ENCODE data around the gene AGAP3. TPM values are rescaled to one million over a fixed set of nuclear protein-coding genes. Genes with fewer than 3 reads are reported as not detected.

Gene AGAP3
- total RNA-seq, 2 donors from 2014 or later, result 53.0 to 61.5 TPM

DNA sequence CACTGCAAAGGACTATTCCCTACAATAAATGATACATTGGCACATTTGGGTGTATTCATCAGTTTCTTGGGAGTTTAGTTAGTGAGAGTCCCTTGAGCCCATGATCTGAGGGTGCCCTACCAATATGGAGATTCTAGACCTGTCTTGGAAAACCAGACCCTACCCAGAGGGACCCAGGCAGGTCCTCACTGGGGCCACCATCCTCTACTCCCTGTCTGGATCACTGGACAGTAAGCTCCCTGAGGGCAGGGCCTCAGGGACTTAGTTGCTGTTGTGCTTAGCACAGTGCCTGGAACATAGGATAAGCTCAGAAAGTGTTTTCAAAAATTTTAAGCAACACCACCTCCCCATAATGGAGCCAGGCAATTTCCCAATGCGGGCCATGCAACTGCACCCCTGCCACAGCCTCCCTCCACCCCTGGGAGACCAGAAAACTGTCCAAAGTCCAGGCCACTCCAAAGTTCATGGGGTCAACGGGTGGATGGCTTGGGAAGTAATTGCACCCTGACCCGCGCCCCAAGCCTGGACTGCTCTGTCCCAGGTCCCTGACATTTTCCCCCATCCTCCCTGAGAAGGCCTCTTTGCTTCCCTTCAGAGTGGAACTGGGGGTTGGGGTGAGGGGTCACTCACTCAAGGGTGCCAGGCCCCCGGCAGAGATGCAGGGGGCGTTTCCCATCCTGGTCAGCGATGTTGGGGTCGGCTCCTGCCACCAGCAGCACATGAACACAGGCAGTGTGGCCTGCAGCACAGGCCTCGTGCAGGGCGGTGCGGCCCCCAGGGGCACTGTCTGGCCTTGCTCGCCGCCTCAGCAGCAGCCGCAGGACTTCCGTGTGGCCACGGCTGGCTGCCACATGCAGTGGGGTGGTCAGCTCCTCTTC is 99.7 kb downstream of the AGAP3 start:
- intact Hi-C loops (cut with DNase I), result no loop called here
- ATAC-seq (peak; percentile 12 to 31), DNase-seq (no peak)

DNA sequence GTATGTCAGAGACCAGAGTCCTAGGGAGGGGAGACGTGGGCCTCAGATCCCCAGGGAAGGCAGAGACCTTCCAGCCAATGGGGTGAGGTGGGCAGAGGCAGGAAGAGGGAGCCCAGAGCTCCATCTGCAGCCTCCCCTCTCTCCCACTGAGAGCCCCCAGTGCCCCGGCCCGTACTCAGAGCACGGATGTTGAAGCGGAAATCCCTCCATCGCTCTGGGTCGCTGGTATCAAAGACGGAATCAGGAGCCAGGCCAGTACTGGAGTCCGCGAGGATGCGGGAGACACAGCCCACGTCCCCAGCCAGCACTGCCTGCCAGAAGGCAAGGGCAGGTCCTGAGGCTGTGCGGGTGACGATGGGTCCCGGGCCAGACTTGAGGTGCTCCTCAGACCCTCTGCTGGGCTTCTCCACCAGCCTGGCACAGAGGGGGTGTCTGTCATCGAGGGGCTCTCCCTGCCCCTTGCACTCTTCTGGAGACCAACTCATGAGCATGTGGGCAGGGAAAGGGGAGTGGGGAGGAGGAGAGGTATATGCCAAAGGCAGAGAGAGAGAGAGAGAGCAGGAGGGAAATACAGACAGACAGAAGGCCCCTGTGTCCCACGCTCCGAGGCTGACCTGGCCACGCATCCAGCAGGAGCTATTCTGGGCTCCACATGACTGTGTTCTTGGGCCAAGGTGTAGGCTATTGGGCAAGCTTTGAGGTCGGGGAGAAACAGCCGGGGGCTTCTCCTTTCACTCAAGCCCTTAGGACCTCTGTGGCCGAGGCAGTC is 100.5 kb downstream of the AGAP3 start, which contains the start of gene ASB10:
TSS of gene ASB10 (minus strand) at position 611 of the 769 bp plus-strand sequence. CDS start at position 491, 120 bp downstream.
- intact Hi-C loops (cut with DNase I), result no loop called here
- ATAC-seq (peak; percentile 66 to 74), DNase-seq (no peak)

- peak; percentile 79 to 81 for ATAC-seq
- DNase-seq, result no peak
- intact Hi-C loops (cut with DNase I), result no loop called here
Observed at GRCh38 chr7:151187409-151188251, 101.4 kb downstream of the AGAP3 start.

DNA sequence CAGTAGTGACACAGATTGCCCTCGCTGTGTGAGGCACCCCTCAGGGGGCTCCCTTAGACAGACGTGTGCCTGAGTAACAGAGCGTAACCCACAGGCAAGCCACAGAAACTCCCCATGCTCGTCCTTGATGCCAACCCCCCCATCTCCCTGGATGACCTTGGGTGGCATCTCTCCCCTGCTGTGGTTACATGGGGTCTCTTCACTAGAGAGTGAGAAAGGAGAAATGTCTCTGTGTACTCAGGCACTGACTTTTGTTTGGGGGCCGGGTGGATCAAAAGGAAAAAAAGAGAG is 101.9 kb downstream of the AGAP3 start:
- no peak for DNase-seq
- intact Hi-C loops (cut with DNase I), result no loop called here
- ATAC-seq, result peak in 1 of 2 donors; percentile 2

- DNase-seq, result no peak
- intact Hi-C loops (cut with DNase I), result no loop called here
- no peak for ATAC-seq
Observed at GRCh38 chr7:151189038-151189437, 102.8 kb downstream of the AGAP3 start.

DNA sequence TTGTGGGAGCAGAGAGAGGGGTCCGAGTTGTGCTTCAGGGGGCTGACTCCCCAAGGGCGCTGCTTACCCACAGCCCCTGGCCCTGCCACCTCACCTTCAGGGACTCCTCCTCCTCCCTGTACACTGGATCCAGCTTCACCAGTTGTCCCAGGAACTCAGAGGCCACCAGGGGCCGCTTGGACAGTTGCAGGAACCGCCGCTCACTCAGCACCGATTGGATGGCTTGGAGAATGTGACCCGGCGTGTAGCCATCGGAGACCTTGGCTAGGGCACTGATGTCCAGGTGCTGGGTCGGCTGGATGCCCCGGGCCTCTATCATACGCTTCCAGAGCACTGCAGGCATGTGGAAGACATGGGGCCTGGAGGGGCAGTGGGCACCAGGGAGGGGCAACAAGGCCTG is 105.3 kb downstream of the AGAP3 start:
- intact Hi-C loops (cut with DNase I), result no loop called here
- ATAC-seq (no peak), DNase-seq (no peak)

GRCh38 chr7:151192002-151192539 is 105.8 kb downstream of the AGAP3 start:
- intact Hi-C loops (cut with DNase I), result no loop called here
- DNase-seq (no peak), ATAC-seq (no peak)

GRCh38 chr7:151193203-151193978 is 107.1 kb downstream of the AGAP3 start:
- no peak for ATAC-seq
- intact Hi-C loops (cut with DNase I), result no loop called here
- no peak for DNase-seq

Other genes with a start within 250 kb of the AGAP3 start
- under 1 TPM; 0.21 to 0.37 TPM for gene AOC1, start 234.0 kb upstream of the AGAP3 start, total RNA-seq
- gene KCNH2, start 108.2 kb upstream of the AGAP3 start, total RNA-seq, result 10 to 100 TPM; 59.1 to 82.1 TPM
- gene NOS3, start 95.5 kb upstream of the AGAP3 start, total RNA-seq, result 10 to 100 TPM; 13.1 to 63.9 TPM
- gene ATG9B, start 62.0 kb upstream of the AGAP3 start, total RNA-seq, result under 1 TPM; 0.13 to 0.32 TPM
- 10 to 100 TPM; 20.1 to 21.6 TPM for gene ABCB8, start 58.0 kb upstream of the AGAP3 start, total RNA-seq
- gene ASIC3, start 37.9 kb upstream of the AGAP3 start, total RNA-seq, result 1 to 10 TPM; 4.0 to 4.2 TPM
- 1 to 10 TPM; 5.1 to 7.8 TPM for gene CDK5, start 28.6 kb upstream of the AGAP3 start, total RNA-seq
- gene SLC4A2, start 26.9 kb upstream of the AGAP3 start, total RNA-seq, result 100 to 1,000 TPM in 1 of 2 donors, 10 to 100 TPM in 1; 71.6 to 107 TPM
- gene FASTK, start 5.7 kb upstream of the AGAP3 start, total RNA-seq, result 10 to 100 TPM; 62.9 to 73.2 TPM
- gene TMUB1, start 3.0 kb upstream of the AGAP3 start, total RNA-seq, result 10 to 100 TPM; 36.3 to 37.9 TPM
- gene GBX1, start 81.2 kb downstream of the AGAP3 start, total RNA-seq, result under 1 TPM in 1 of 2 donors, not detected in 1; 0.56 TPM
- 10 to 100 TPM in 1 of 2 donors, 1 to 10 TPM in 1; 8.2 to 12.8 TPM for gene ASB10, start 100.8 kb downstream of the AGAP3 start, total RNA-seq
- not detected for gene H2BK1, start 124.0 kb downstream of the AGAP3 start, total RNA-seq
- gene ABCF2, start 140.7 kb downstream of the AGAP3 start, total RNA-seq, result 10 to 100 TPM; 21.4 to 33.6 TPM
- 10 to 100 TPM; 15.0 to 34.5 TPM for gene CHPF2, start 146.0 kb downstream of the AGAP3 start, total RNA-seq
- 100 to 1,000 TPM in 1 of 2 donors, 10 to 100 TPM in 1; 95.5 to 107 TPM for gene SMARCD3, start 162.2 kb downstream of the AGAP3 start, total RNA-seq

Measured in left cardiac atrium (tissue), 4 donors.